GM18909 (cell line): ENCODE measurements around the gene MCF2L.

Experiments used
- ATAC-seq: cut with Tn5 transposase; IDR thresholded peaks from one replicate; pipeline ENCODE4 v1.9.1; 2021; ENCODE audit warnings: mild to moderate bottlenecking; ENCODE audit not compliant: unreplicated experiment, poor library complexity

MCF2L gene

GRCh38 chr13:113129921-113130750 is 161.1 kb downstream of the MCF2L start:
- no peak for ATAC-seq

GRCh38 chr13:113135281-113135760 is 166.3 kb downstream of the MCF2L start:
- ATAC-seq = no peak

GRCh38 chr13:113137691-113138298 is 168.8 kb downstream of the MCF2L start:
- ATAC-seq = no peak

- ATAC-seq = no peak
Measured at GRCh38 chr13:113138792-113139551, 170.0 kb downstream of the MCF2L start.

- no peak for ATAC-seq
Measured at GRCh38 chr13:113139577-113139976, 170.6 kb downstream of the MCF2L start.

- ATAC-seq = no peak
Measured at GRCh38 chr13:113140677-113141600, 171.9 kb downstream of the MCF2L start.

- ATAC-seq = no peak
Measured at GRCh38 chr13:113141601-113141970, 172.6 kb downstream of the MCF2L start.

GRCh38 chr13:113142876-113143275 is 173.9 kb downstream of the MCF2L start:
- no peak for ATAC-seq

- no peak for ATAC-seq
Measured at GRCh38 chr13:113143466-113144254, 174.6 kb downstream of the MCF2L start.

- no peak for ATAC-seq
Measured at GRCh38 chr13:113144255-113144629, 175.2 kb downstream of the MCF2L start.

GRCh38 chr13:113145496-113145895 is 176.5 kb downstream of the MCF2L start:
- ATAC-seq = no peak

- no peak for ATAC-seq
Measured at GRCh38 chr13:113145911-113146598, 177.0 kb downstream of the MCF2L start.

GRCh38 chr13:113146750-113147149 is 177.7 kb downstream of the MCF2L start:
- ATAC-seq = no peak

- no peak for ATAC-seq
Measured at GRCh38 chr13:113147206-113147605, 178.2 kb downstream of the MCF2L start.

- ATAC-seq = no peak
Measured at GRCh38 chr13:113148407-113148806, 179.4 kb downstream of the MCF2L start.

- ATAC-seq = no peak
Measured at GRCh38 chr13:113148940-113149503, 180.0 kb downstream of the MCF2L start.
